ENCODE data around the gene KDM7A.

KDM7A gene

GRCh38 chr7:140160308-140160707, 16.5 kb downstream of the KDM7A start:
- no peak for TF ChIP-seq Cebpa-rat (IDR thresholded peaks at IDR 0.05)
- Histone ChIP-seq H3K4me1 (peaks cover 15 to 93% (median 33%) of the 10 kb centered on the region in 10 experiments), H4K20me1 (peaks cover 44 to 100% (median 100%) of the 10 kb centered on the region in 11 experiments; a peak in 21 of 22 replicates), H3K27me3 (no peaks in the 10 kb centered on the region), H3K27ac (peak overlapping the region in 2 of 11 experiments; percentile 1 to 27; a peak in 2 of 22 replicates), H3K9me3 (replicated peaks in 1 of 11) (peaks cover 0 to 11% (median 0%) of the 10 kb centered on the region in 11 experiments; a peak in 4 of 22 replicates), H3K36me3 (peaks cover 0 to 90% (median 33%) of the 10 kb centered on the region in 11 experiments; a peak in 15 of 22 replicates), H3K4me2 (peak overlapping the region; percentile 23 to 62 (median 48); a peak in 21 of 22 replicates), H3K4me3 (no peak overlapping the region), H3K9ac (peak overlapping the region in 3 of 11 experiments; percentile 2 to 7 (median 2); a peak in 1 of 22 replicates)

GRCh38 chr7:140159497-140159896, 17.3 kb downstream of the KDM7A start:
- H3K36me3 ChIP-seq: peaks cover 0 to 89% (median 33%) of the 10 kb centered on the region in 11 experiments; a peak in 15 of 22 replicates
- peaks cover 15 to 92% (median 32%) of the 10 kb centered on the region in 10 experiments for H3K4me1 ChIP-seq
- H4K20me1 ChIP-seq: peaks cover 49 to 100% (median 100%) of the 10 kb centered on the region in 11 experiments; a peak in 21 of 22 replicates
- H3K9ac ChIP-seq: no peak overlapping the region
- peaks cover 0 to 11% (median 0%) of the 10 kb centered on the region in 11 experiments; a peak in 4 of 22 replicates for H3K9me3 ChIP-seq (replicated peaks in 1 of 11)
- no peak for TF ChIP-seq Cebpa-rat (IDR thresholded peaks at IDR 0.05)
- H3K27me3 ChIP-seq: no peaks in the 10 kb centered on the region
- H3K4me2 ChIP-seq: no peak overlapping the region
- H3K27ac ChIP-seq: no peak overlapping the region
- no peak overlapping the region for H3K4me3 ChIP-seq

GRCh38 chr7:140156460-140157080, 20.2 kb downstream of the KDM7A start:
- Histone ChIP-seq H3K9me3 (replicated peaks in 1 of 11) (no peaks in the 10 kb centered on the region; a peak in 1 of 22 replicates), H4K20me1 (peaks cover 40 to 100% (median 100%) of the 10 kb centered on the region in 11 experiments; a peak in 20 of 22 replicates), H3K9ac (no peak overlapping the region), H3K4me1 (peaks cover 15 to 89% (median 17%) of the 10 kb centered on the region in 10 experiments), H3K4me2 (peak overlapping the region in 3 of 11 experiments; percentile 18 to 45 (median 20); a peak in 4 of 22 replicates), H3K27ac (no peak overlapping the region), H3K4me3 (no peak overlapping the region), H3K27me3 (no peaks in the 10 kb centered on the region), H3K36me3 (peaks cover 0 to 92% (median 41%) of the 10 kb centered on the region in 11 experiments; a peak in 15 of 22 replicates)
- TF ChIP-seq Cebpa-rat (IDR thresholded peaks at IDR 0.05): no peak

GRCh38 chr7:140155428-140155827, 21.4 kb downstream of the KDM7A start:
- Histone ChIP-seq H4K20me1 (peaks cover 33 to 100% (median 100%) of the 10 kb centered on the region in 11 experiments; a peak in 20 of 22 replicates), H3K4me2 (0 out of 22 replicates have a peak overlapping the region, but pooled peaks of 1 of the 11 experiments have one; percentile 2), H3K36me3 (peaks cover 0 to 91% (median 41%) of the 10 kb centered on the region in 11 experiments; a peak in 15 of 22 replicates), H3K4me1 (peaks cover 4 to 88% (median 7%) of the 10 kb centered on the region in 10 experiments), H3K27ac (no peak overlapping the region), H3K4me3 (no peak overlapping the region), H3K9ac (no peak overlapping the region), H3K27me3 (no peaks in the 10 kb centered on the region), H3K9me3 (replicated peaks in 1 of 11) (no peaks in the 10 kb centered on the region; a peak in 1 of 22 replicates)
- no peak for TF ChIP-seq Cebpa-rat (IDR thresholded peaks at IDR 0.05)

- H3K9ac ChIP-seq: no peak overlapping the region
- no peak overlapping the region for H3K4me3 ChIP-seq
- H4K20me1 ChIP-seq: peaks cover 37 to 100% (median 100%) of the 10 kb centered on the region in 11 experiments; a peak in 20 of 22 replicates
- no peak overlapping the region for H3K27ac ChIP-seq
- no peaks in the 10 kb centered on the region; a peak in 1 of 22 replicates for H3K9me3 ChIP-seq (replicated peaks in 1 of 11)
- H3K4me2 ChIP-seq: peak overlapping the region in 2 of 11 experiments; percentile 1 to 62; a peak in 2 of 22 replicates
- H3K36me3 ChIP-seq: peaks cover 0 to 85% (median 30%) of the 10 kb centered on the region in 11 experiments; a peak in 14 of 22 replicates
- H3K4me1 ChIP-seq: peaks cover 0 to 91% (median 0%) of the 10 kb centered on the region in 10 experiments; a peak in 9 of 20 replicates
- TF ChIP-seq Cebpa-rat (IDR thresholded peaks at IDR 0.05): no peak
- H3K27me3 ChIP-seq: no peaks in the 10 kb centered on the region
Measured at GRCh38 chr7:140153666-140154161, 23.1 kb downstream of the KDM7A start.

- Histone ChIP-seq H3K27me3 (no peaks in the 10 kb centered on the region), H3K9ac (no peak overlapping the region), H3K27ac (no peak overlapping the region), H3K4me1 (peaks cover 0 to 56% (median 0%) of the 10 kb centered on the region in 10 experiments; a peak in 3 of 20 replicates), H3K36me3 (peaks cover 0 to 70% (median 22%) of the 10 kb centered on the region in 11 experiments; a peak in 14 of 22 replicates), H3K4me3 (no peak overlapping the region), H4K20me1 (peaks cover 25 to 100% (median 98%) of the 10 kb centered on the region in 11 experiments; a peak in 20 of 22 replicates), H3K4me2 (peak overlapping the region in 2 of 11 experiments; percentile 14 to 21; a peak in 3 of 22 replicates), H3K9me3 (replicated peaks in 1 of 11) (0 out of 22 replicates have a peak, but pooled peaks cover 0 to 8% (median 0%) of the 10 kb centered on the region in 11 experiments)
- no peak for TF ChIP-seq Cebpa-rat (IDR thresholded peaks at IDR 0.05)
Measured at GRCh38 chr7:140146574-140146973, 30.2 kb downstream of the KDM7A start.

GRCh38 chr7:140145709-140146108, 31.1 kb downstream of the KDM7A start:
- Histone ChIP-seq H3K4me3 (no peak overlapping the region), H3K9me3 (replicated peaks in 1 of 11) (0 out of 22 replicates have a peak, but pooled peaks cover 0 to 8% (median 0%) of the 10 kb centered on the region in 11 experiments), H3K27me3 (no peaks in the 10 kb centered on the region), H3K9ac (no peak overlapping the region), H3K4me1 (peaks cover 0 to 57% (median 0%) of the 10 kb centered on the region in 10 experiments; a peak in 4 of 20 replicates), H4K20me1 (peaks cover 29 to 100% (median 98%) of the 10 kb centered on the region in 11 experiments; a peak in 20 of 22 replicates), H3K27ac (no peak overlapping the region), H3K4me2 (no peak overlapping the region), H3K36me3 (peaks cover 0 to 68% (median 22%) of the 10 kb centered on the region in 11 experiments; a peak in 14 of 22 replicates)
- no peak for TF ChIP-seq Cebpa-rat (IDR thresholded peaks at IDR 0.05)

- no peaks in the 10 kb centered on the region for H3K27me3 ChIP-seq
- H3K4me3 ChIP-seq: no peak overlapping the region
- no peak overlapping the region for H3K9ac ChIP-seq
- no peak overlapping the region for H3K27ac ChIP-seq
- H3K4me2 ChIP-seq: no peak overlapping the region
- H3K36me3 ChIP-seq: peaks cover 0 to 69% (median 22%) of the 10 kb centered on the region in 11 experiments; a peak in 14 of 22 replicates
- peaks cover 0 to 8% (median 0%) of the 10 kb centered on the region in 11 experiments; a peak in 2 of 22 replicates for H3K9me3 ChIP-seq (replicated peaks in 1 of 11)
- TF ChIP-seq Cebpa-rat (IDR thresholded peaks at IDR 0.05): no peak
- peaks cover 37 to 100% (median 98%) of the 10 kb centered on the region in 11 experiments; a peak in 20 of 22 replicates for H4K20me1 ChIP-seq
- H3K4me1 ChIP-seq: peaks cover 0 to 56% (median 0%) of the 10 kb centered on the region in 10 experiments; a peak in 4 of 20 replicates
Measured at GRCh38 chr7:140144821-140145220, 32.0 kb downstream of the KDM7A start.
